Measurements from ENCODE around the gene PHYKPL.
"Not testable (repeated sequence)": the region's sequence is repeated elsewhere in the genome, so short reads cannot be mapped to it uniquely, and the experiment has no call there.

The PHYKPL gene

DNA sequence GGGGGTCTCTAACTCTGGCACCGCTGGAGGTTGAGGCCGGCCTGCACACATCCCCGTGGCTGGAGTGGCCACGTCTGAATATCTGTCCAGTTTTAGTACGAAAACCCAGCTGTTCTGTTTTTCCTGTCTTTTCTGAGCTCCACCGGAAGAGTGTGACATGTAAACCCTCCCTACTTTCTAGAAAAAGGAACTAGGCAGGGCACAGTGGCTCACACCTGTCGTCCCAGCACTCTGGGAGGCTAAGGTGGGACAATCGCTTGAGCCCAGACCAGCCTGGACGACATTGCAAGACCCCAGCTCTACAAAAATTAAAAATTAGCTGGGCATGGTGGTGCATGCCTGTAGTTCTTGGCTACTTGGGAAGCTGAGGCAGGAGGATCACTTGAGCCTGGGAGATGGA lies 8.2 kb upstream of the PHYKPL start:
- H3K4me1 ChIP-seq (ENCODE audit: low read depth, poor library complexity, severe bottlenecking), result no peaks in the 10 kb centered on the region
- H3K4me2 ChIP-seq, result no peak overlapping the region
- H3K9ac ChIP-seq, result no peak overlapping the region
- H3K27me3 ChIP-seq (ENCODE audit: insufficient read depth, low read depth), result no peaks in the 10 kb centered on the region
- no peaks in the 10 kb centered on the region for H3K36me3 ChIP-seq (ENCODE audit: insufficient read depth)
- TF ChIP-seq, protein P1, sequence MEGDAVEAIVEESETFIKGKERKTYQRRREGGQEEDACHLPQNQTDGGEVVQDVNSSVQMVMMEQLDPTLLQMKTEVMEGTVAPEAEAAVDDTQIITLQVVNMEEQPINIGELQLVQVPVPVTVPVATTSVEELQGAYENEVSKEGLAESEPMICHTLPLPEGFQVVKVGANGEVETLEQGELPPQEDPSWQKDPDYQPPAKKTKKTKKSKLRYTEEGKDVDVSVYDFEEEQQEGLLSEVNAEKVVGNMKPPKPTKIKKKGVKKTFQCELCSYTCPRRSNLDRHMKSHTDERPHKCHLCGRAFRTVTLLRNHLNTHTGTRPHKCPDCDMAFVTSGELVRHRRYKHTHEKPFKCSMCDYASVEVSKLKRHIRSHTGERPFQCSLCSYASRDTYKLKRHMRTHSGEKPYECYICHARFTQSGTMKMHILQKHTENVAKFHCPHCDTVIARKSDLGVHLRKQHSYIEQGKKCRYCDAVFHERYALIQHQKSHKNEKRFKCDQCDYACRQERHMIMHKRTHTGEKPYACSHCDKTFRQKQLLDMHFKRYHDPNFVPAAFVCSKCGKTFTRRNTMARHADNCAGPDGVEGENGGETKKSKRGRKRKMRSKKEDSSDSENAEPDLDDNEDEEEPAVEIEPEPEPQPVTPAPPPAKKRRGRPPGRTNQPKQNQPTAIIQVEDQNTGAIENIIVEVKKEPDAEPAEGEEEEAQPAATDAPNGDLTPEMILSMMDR (conservative IDR thresholded peaks at IDR 0.05; ENCODE audit: low read depth, low read length), result no peak
- H4K20me1 ChIP-seq (ENCODE audit: insufficient read depth), result no peaks in the 10 kb centered on the region
- no peaks in the 10 kb centered on the region for H3K79me2 ChIP-seq (ENCODE audit: insufficient read depth, low read depth)
- H3K4me3 ChIP-seq (IDR thresholded peaks at IDR 0.05; ENCODE audit: insufficient read depth, low read depth, low read length), result no peak overlapping the region
- no peak overlapping the region for H3K27ac ChIP-seq
- H2AFZ ChIP-seq (ENCODE audit: low read depth), result no peak overlapping the region

DNA sequence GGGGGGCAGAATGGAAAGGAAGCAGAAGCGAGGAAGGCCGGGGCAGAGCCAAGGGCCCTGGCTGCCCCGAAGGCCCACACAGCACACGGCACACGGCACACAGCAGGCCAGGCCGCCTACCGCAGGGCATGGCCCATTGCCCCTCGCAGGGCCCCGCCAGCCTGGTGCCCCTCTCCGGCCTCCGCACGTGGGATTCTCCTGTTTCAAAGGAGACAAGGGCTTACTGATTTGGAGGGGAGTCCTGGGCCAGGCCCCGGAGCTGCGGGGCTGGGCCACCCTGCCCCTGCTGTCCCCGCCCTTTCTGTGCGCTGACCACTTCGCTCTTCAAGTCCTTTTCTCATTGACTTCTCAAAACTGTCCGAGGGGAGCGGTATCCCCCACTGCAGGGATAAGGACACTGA lies 7.7 kb upstream of the PHYKPL start:
- H3K27me3 ChIP-seq (ENCODE audit: insufficient read depth, low read depth), result no peaks in the 10 kb centered on the region
- TF ChIP-seq, protein P1 (conservative IDR thresholded peaks at IDR 0.05; ENCODE audit: low read depth, low read length), result no peak
- no peak overlapping the region for H3K9ac ChIP-seq
- no peaks in the 10 kb centered on the region for H3K4me1 ChIP-seq (ENCODE audit: low read depth, poor library complexity, severe bottlenecking)
- no peaks in the 10 kb centered on the region for H3K36me3 ChIP-seq (ENCODE audit: insufficient read depth)
- H4K20me1 ChIP-seq (ENCODE audit: insufficient read depth), result no peaks in the 10 kb centered on the region
- H3K79me2 ChIP-seq (ENCODE audit: insufficient read depth, low read depth), result no peaks in the 10 kb centered on the region
- no peak overlapping the region for H3K27ac ChIP-seq
- no peak overlapping the region for H3K4me3 ChIP-seq (IDR thresholded peaks at IDR 0.05; ENCODE audit: insufficient read depth, low read depth, low read length)
- no peak overlapping the region for H2AFZ ChIP-seq (ENCODE audit: low read depth)
- H3K4me2 ChIP-seq, result no peak overlapping the region

DNA sequence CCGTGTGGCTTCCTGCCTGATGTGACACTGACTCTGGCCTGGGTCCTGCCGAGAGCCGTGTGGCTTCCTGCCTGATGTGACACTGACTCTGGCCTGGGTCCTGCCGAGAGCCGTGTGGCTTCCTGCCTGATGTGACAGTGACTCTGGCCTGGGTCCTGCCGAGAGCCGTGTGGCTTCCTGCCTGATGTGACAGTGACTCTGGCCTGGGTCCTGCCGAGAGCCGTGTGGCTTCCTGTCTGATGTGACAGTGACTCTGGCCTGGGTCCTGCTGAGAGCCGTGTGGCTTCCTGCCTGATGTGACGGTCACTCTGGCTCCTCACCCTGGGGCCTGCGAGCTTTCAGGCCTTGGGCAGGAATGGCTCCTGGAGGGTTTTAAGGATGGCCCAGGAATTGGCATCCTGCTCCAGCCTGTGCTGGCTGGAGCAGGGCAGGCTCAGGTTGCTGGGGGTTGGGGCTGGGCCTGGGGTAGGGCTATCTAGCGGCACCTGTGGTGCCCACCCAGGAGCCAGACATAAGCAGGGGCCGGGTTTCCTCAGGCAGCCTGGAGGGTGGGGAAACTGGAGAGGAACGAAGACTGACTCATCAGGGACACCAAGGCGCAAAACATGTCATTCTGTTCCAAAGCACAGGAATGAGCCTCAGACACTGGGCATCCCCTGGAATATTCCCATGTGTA lies 7.2 kb upstream of the PHYKPL start:
- not testable (repeated sequence) for H3K36me3 ChIP-seq (ENCODE audit: insufficient read depth); H3K9ac ChIP-seq; H3K4me1 ChIP-seq (ENCODE audit: low read depth, poor library complexity, severe bottlenecking); H3K4me2 ChIP-seq; H3K4me3 ChIP-seq (IDR thresholded peaks at IDR 0.05; ENCODE audit: insufficient read depth, low read depth, low read length); H3K27me3 ChIP-seq (ENCODE audit: insufficient read depth, low read depth); H2AFZ ChIP-seq (ENCODE audit: low read depth); H3K79me2 ChIP-seq (ENCODE audit: insufficient read depth, low read depth); H4K20me1 ChIP-seq (ENCODE audit: insufficient read depth); H3K27ac ChIP-seq

DNA sequence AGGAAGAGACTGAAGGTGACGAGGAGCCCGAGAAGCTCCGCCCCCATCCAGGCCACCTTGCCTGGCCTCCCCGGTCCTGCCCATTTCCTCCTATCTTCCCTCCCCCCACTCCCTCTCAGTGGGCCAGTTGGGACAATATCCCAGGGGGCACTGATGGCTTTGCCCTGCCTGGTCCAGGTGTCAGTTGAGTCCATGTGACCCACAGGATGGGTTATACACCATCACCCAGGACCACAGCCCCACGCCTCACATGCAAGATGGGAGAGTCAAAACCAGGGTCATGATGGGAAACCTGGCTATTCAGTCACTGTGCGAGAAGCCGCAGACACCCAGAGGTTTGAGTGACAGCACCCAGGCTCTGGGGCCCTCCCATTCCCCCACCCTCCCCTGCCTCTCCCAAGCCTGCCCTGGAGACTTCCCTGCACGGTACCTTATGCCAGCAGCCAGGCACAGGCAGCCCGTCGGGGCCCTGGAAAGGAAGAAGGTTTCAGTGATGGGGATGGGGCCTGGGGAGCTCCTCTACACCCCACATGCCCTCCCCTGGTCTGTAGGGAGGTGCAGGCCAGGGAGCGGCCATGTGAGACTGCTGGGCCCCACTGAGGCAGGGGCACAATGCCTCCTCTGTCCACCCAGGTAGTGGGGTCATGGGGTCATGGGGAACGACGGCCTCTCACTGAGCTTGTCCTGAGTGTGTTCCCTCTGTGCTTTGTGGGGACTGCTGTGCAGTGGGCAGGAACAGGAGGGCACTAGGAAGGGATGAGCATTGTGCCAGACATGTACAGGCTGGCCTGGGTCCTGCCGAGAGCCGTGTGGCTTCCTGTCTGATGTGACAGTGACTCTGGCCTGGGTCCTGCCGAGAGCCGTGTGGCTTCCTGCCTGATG lies 6.3 kb upstream of the PHYKPL start:
- Histone ChIP-seq H3K4me2 (no peak overlapping the region), H4K20me1 (ENCODE audit: insufficient read depth) (no peaks in the 10 kb centered on the region), H3K27ac (no peak overlapping the region), H3K27me3 (ENCODE audit: insufficient read depth, low read depth) (no peaks in the 10 kb centered on the region), H3K36me3 (ENCODE audit: insufficient read depth) (no peaks in the 10 kb centered on the region), H3K79me2 (ENCODE audit: insufficient read depth, low read depth) (no peaks in the 10 kb centered on the region), H3K4me3 (IDR thresholded peaks at IDR 0.05; ENCODE audit: insufficient read depth, low read depth, low read length) (no peak overlapping the region), H3K4me1 (ENCODE audit: low read depth, poor library complexity, severe bottlenecking) (no peaks in the 10 kb centered on the region), H3K9ac (no peak overlapping the region), H2AFZ (ENCODE audit: low read depth) (no peak overlapping the region)
- TF ChIP-seq, protein P1 (conservative IDR thresholded peaks at IDR 0.05; ENCODE audit: low read depth, low read length), result no peak

DNA sequence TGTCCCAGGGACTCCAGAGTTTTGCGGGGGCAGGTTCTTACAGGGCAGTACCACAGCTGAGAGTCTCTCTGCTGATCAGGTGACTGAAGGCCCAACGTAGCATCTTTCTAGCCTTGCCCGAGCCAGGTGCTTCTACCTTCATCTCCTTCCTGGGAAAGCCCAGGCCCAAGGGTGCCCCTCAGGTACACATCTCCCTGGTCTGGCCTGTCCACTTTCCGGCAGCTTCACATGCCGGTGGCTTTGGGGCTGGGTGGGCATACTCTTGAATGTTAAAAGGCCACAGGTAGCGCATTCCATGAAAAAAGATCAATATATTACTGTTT lies 5.7 kb upstream of the PHYKPL start:
- Histone ChIP-seq H3K36me3 (ENCODE audit: insufficient read depth) (no peaks in the 10 kb centered on the region), H3K9ac (no peak overlapping the region), H3K4me3 (IDR thresholded peaks at IDR 0.05; ENCODE audit: insufficient read depth, low read depth, low read length) (no peak overlapping the region), H3K4me1 (ENCODE audit: low read depth, poor library complexity, severe bottlenecking) (no peaks in the 10 kb centered on the region), H2AFZ (ENCODE audit: low read depth) (no peak overlapping the region), H4K20me1 (ENCODE audit: insufficient read depth) (no peaks in the 10 kb centered on the region), H3K79me2 (ENCODE audit: insufficient read depth, low read depth) (no peaks in the 10 kb centered on the region), H3K27ac (no peak overlapping the region), H3K27me3 (ENCODE audit: insufficient read depth, low read depth) (no peaks in the 10 kb centered on the region), H3K4me2 (no peak overlapping the region)
- TF ChIP-seq, protein P1 (conservative IDR thresholded peaks at IDR 0.05; ENCODE audit: low read depth, low read length), result no peak

Data from KMS-11 (cell line).